GM21526 (cell line): ENCODE data around the gene DDIT4L.
"Not testable (repeated sequence)": the region's sequence is repeated elsewhere in the genome, so short reads cannot be mapped to it uniquely, and the experiment has no call there.

Source experiments
- ATAC-seq: cut with Tn5 transposase; IDR thresholded peaks from one replicate; pipeline ENCODE4 v1.9.1; 2021; ENCODE audit warnings: moderate library complexity; ENCODE audit not compliant: unreplicated experiment, low FRiP score

DDIT4L gene, protein sequence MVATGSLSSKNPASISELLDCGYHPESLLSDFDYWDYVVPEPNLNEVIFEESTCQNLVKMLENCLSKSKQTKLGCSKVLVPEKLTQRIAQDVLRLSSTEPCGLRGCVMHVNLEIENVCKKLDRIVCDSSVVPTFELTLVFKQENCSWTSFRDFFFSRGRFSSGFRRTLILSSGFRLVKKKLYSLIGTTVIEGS

DNA sequence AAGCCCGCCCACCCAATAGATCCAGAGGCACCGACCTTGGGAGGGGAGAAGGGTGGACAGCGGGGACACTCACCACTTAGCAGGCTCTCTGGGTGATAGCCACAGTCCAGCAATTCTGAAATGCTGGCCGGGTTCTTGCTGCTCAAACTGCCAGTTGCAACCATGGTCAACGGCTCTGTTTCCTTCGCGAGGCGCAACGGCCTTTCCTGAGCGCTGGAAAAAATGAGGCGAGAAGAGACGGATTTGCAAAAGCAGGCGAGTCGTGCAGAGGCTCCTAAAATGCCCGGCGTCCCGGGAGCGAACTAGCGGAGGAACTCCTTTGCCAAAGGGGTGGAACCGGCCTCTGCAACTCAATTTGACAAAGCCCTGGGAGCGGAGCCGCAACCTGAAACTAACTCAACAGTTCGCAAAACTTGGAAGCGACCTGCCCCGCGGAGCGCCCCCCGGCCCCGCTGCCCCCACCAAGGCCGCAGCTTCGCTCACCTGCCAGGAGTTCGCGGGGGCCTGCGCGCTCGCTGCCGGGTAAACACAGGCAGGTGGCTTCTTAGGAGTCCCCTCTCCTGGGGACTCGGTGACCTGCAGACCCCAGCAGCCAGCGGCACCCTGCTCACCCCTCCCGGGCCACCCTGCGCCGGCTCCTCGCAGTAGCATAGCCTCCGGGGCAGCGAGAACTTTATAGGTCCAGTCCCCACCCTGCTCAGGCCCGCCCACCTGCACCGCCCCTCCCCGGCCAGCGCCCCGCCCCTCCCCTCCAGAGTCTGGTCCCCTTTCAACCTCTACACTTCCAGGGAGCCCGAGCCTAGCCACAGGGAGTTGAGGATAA is at the start of gene DDIT4L:
Gene DDIT4L (minus strand): TSS at position 649 of the 823 bp plus-strand sequence. CDS start 485 bp downstream, at position 164.
- no peak for ATAC-seq

DNA sequence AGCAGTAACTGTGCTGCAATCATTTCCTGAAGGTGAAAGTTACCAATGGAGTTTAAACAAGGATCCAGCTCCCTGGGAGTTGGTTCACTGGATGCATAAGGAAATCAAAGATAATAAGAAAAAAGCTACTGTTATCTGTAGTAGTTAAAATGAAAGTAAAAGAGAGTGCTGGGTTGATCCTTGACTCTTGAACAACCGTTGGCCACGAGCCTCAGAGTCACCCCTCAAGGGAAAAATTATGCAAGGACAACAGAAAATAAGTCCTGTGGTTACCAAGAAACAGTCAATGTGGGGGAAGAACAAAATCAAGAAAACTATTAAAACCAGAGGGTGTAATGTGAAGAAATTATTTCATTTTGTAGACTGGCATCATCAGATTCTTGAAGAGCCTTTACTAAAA is 49.7 kb upstream of the DDIT4L start:
- ATAC-seq = no peak

DNA sequence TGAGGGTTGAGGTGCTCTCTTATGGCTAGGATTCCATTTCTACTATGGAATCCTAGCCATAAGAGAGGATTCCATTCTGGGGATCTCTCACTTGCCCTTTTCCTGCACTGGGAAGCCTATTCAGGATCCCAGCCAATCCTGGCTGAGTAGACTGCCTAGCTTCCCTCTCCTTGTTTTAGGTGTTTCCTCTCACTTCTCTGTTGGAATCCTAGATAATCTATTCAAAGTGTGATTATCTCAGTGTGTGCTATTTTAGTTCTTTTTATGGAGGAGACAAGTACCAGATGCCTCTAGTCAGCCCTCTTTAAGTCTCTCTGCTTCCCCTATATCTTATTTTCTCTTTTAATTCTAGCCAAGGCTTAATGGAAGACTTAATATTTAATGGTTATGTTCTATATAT is 34.5 kb upstream of the DDIT4L start:
- ATAC-seq = no peak

DNA sequence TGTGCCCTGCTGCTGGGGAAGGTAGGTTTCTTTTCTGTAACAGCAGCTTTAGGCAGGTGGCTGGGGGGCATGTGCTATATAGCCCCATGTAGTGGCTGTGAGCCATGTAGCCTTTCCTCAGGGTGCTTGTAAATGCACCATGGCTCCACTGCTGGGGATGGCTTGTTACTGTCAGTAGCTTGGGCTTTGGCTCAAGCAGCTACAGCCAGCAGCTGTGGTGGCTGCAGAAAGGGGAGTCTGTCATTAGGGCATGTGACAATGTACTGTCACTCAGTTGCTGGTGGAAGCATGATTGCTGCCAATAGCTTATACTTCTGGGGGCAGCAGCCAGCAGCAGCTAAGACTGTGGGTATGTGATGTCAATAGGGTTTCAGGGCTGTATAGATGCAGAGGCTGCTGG is 33.9 kb upstream of the DDIT4L start:
- ATAC-seq = no peak

DNA sequence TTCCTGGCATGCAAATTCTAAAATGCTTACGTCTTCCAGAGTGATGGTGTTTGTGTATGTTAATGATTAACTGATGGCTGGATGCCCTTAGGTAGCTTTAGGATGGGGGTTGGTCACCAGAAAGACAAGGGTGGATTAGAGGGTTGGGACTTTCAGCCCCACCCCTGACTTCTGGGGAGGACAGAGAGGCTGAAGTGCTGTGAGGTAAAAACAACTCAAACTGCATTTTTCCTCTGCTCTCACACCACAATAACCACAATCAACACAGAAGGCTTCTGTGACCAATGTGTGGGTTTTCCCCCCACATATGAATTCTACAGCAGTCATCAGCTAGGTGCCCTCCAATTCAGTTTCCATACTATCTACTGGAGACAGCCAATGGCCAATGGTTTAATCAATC is 18.7 kb upstream of the DDIT4L start:
- peak; percentile 80 for ATAC-seq

DNA sequence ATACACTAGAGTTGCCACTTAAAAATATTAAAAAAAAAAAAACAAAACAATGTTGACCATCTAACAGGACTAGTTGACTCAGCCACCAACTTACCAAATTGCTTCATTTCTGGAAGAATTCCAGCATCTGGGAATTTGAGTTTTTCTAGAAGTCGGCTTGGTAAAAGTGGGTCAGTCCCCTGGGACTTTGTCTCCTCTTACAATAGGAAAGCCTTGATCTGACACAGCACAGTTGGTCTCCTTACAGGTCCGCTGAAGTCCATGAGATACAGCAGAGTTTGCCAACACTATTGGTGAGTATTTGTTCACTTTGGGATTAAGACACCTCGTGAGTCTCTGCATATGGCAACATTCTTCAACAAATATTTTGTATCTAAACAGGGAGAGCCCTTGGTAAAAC is 18.2 kb upstream of the DDIT4L start:
- no peak for ATAC-seq

DNA sequence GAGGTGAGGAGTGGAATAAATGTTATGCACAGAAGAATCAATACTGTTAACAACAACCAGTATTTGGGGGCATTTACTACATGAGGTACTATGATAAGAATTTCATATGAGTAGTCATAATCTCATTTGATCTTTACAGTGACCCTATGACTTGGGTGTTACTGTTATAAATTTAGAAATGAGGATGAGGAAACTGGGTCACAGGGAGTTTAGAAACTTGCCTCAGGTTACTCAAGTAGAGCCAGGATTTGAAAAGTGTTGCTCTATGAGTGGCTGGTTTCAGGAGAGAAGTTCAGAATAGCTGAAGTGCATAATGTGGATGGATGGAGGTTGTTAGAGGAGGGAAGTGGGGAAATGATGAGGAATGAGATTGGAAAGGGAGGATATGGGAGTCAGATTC is 16.6 kb upstream of the DDIT4L start:
- ATAC-seq = no peak

DNA sequence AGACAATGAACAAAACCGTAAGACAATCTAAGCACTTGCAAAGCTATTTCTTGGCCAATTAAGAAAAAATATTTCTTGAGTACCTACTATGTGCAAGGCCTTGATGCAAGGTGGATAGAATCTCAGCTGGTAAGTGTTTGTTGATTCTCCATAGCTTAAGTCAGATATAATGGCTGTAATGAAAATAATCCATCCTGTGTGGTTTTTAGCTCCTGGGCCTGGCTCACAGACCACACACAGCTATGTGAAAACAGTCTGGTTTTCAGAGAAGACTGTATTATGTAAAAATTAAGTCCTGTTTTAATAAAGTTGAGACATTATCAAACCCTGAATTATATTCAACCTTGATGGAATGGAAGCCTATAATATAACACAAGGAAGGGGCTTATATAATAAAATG is 7.8 kb upstream of the DDIT4L start:
- no peak for ATAC-seq

DNA sequence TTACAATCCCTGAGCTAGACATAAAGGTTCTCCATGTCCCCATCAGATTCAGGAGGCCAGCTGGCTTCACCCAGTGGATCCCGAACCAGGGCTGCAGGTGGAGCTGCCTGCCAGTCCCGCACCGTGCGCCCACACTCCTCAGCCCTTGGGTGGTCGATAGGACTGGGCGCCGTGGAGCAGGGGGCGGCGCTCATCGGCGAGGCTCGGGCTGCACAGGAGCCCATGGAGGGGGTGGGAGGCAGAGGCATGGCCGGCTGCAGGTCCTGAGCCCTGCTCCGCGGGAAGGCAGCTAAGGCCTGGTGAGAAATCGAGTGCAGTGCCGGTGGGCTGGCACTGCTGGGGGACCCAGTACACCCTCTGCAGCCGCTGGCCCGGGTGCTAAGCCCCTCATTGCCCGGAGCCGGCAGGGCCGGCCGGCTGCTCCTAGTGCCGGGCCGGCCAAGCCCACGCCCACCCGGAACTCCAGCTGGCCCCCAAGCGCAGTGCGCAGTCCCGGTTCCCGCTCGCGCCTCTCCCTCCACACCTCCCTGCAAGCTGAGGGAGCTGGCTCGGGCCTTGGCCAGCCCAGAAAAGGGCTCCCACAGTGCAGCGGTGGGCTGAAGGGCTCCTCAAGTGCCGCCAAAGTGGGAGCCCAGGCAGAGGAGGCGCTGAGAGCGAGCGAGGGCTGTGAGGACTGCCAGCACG is 6.3 kb upstream of the DDIT4L start:
- ATAC-seq = not testable (repeated sequence)

DNA sequence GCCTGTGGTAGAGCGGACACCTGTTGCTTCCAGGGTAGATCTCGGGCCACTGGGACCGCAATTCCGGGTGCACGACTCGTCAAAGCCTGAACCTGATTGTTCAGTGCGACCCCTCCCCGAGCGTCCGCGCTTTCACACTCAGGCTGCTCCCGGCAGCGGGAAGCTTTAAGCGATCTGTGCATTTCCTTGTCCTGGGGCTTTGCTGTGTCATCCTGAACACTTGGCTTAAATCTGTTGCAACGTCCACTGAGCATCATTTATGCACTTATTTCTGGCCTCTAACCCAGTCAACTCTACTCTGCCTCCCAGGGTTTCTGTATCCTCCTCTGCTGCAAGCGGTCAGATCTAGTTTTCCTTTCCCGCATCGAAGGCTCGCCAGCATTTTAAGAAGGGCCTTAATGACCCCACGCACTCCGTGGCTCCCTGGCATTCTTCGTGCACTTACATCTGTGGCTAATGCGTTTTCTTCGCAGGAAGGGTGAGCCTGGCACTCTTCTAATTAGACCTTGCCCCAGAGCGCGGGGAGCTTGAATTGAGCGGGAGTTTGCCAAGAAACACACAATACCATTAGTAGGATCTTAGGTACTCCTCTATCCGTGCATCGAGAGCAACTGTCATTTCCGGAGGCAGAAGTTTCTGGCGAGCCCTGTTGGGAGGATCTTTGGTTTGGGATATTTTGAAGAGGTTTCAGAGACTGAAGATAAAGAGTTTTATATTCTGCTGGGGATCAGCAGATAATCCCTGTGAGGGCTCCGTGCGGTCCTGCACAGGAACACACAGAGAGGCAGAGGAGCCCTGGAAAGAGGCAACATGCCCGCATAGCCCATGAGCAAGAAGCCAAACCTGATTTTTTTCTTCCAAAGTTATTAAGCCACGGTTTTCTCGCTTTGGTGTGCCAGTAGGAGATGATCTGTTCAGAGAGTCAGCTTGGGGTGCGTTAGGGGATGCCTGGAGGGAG is 654 bp upstream of the DDIT4L start:
- no peak for ATAC-seq

DNA sequence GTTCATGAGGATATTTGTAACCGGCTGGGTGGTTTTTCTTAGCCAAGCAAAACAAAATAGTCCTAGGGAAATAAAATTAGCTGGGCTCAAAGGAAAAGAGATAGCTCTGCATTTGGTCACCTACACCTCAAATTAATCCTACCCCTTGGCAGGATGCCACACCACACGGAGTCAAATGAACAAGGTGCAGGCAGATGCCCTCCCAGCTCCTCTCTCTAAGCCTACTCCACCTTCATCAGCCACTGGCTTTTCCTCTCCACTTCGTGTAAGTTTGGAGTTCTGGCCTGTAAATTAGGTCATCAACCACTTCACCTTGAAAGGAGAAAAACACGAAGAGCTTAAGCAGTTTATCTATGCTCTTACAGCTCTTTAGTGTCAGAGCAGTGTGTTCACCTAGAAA is 1.4 kb downstream of the DDIT4L start:
- no peak for ATAC-seq

DNA sequence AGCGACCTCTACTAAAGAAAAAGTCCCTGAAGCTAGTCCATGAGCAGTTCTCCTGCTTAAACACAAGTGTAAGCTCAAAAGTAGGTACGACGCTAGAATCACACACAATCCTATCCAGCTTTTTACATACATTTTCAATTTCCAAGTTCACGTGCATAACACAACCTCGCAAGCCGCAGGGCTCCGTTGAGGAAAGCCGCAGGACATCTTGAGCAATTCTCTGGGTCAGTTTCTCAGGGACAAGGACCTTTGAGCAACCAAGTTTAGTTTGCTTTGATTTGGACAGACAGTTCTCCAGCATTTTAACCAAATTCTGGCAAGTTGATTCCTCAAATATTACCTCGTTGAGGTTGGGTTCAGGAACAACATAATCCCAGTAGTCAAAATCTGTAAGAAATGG is 2.5 kb downstream of the DDIT4L start:
- no peak for ATAC-seq

DNA sequence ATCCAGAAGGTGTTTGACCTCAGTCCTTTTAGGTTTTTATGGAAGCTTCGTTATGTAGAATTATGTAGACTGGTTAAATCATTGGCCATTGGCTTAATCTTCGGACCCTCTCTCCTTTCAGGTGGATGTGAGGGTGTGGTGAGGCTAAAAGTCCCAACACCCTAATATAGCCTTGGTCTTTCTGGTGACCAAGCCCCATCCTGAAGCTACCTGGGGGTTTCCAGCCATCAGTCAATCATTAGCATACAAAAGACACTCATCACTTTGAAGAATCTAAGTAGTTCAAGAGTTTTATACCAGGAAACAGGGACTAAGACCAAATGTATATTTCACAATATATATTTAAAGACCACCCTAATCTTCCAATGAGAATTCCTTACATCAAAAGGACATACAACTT is 5.5 kb downstream of the DDIT4L start:
- no peak for ATAC-seq

DNA sequence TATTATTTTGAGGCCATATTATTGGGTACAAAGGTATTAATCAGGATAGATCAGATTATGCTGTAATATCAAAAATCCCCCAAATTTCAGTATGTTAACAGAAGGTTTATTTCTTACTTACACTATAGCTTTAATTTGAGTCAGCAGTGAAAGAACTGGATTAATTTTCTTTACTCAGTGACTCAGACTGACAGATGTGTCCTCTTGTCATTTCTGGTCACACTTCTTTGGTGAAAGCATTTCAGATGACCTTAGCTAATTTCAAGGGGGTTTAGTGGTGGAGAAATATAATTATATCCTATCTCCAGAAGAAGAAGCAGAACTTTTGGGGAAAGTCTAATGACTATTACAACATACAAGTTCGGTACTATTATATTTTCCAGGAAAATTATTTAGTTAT is 12.4 kb downstream of the DDIT4L start:
- no peak for ATAC-seq

DNA sequence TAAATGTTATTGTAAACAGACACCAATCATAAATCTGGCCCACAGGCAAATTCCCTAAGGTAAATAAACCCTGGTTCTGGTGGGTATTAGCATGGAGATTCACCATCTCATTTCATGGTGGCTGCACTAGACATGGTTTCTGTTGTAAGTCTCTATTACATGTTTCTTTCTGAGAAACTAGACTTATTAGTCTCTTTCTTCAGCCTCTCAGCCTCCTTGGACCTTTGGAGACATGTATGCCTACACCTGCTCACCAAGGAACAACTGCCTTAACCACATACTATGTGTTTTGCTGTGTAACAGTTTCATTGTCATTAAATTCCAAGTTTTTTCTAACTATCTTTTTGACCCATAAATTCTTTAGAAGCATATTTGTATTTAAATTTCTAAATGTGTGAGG is 13.1 kb downstream of the DDIT4L start:
- no peak for ATAC-seq

DNA sequence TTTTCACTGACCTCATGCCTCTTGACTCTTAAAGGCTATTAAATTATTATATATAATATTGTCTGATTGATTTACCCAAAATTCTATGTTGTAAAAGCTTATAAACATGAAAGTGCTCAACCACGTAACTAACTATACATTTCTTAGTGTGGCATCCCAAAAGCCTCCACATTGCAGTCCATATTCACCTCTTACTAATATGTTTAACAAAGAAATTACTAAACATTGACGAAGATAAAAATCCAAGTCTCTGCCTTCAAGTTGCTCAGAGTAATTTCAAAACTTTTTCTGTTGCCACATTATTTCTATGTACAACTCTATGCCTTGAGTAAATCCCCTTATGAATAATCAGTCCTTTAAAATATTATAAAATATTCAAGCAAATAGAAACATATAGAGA is 14.4 kb downstream of the DDIT4L start:
- no peak for ATAC-seq

DNA sequence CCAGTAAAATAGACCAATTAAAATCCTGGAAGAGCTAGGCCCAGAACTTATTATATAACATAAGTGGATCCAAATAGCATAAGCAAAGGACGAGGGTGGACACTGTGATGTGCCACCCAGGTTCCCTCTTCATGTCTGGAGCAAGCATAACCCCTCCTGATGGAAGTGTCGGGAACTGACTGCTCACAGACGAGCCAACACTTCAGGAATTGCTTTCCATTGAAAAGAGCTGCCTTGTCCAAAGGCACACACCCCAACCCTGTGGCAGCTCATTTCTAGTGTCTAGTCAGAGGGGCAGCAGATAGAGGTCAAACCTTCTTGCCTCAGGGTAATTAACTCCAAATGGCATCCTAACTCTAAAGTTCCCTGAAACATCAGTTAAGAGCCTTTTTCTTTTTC is 15.3 kb downstream of the DDIT4L start:
- ATAC-seq = no peak

DNA sequence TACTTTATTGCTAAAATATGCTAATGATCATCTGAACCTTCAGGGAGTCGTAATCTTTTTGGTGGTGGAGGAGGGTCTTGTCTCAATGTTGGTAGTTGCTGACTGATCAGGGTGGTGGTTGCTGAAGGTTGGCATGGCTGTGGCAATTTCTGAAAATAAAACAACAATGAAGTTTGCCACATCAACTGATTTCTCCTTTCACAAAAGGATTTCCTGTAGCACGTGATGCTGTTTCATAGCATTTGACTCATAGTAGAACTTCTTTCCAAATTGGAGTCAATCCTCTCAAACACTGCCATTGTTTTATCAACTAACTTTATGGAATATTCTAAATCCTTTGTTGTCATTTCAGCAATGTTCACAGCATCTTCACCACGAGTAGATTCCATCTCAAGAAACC is 19.3 kb downstream of the DDIT4L start:
- ATAC-seq = no peak

DNA sequence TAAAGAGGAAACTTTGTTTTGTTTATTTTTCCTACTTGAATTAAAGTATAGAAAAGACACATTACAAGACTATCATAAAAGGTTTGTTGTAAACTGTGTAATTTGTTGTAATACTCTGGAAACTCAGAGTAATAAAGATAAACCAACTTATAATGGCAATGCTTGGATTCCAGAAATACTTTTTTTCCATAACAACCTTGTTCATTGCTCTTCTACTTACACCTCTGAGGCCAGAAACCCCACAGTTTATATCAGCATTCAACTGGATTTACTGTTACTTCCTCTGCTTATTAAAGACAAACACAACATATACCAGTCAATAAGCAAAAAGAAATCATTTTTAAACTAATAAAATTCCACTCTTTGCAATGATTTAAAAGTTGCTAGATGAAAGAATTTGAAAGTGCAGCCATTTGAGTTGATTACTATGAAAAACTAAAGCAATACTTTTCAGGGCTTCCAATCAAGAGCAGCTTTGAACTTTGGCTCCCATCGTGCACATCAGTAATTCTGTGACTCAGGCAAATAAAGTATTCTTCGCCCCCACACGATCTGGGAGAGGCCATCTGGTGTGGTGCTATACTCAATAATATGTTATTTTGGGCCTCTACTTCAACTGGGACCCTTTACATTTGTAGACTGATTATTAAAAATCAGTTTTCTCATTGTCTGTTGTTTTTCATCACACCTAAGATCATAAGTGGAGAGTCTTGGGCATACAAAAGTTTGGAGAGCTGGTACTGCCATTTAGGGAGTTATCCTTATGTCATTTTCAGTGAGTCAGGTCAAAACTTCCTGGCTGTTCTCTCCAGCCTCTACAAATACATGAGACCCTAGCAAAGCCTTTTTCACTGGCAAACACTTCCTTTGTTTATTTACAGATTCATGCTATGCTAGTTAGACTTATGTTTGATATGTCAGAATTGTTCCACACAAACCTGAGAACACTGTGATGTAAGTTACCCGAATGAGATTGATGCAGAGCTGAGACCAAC is 20.5 kb downstream of the DDIT4L start:
- no peak for ATAC-seq
